HG02973 (cell line): Measurements from ENCODE around the gene PTPRK.

ENCODE experiments used
- ATAC-seq: cut with Tn5 transposase; IDR thresholded peaks from one replicate; pipeline ENCODE4 v1.9.1; 2021; ENCODE audit warnings: moderate library complexity; ENCODE audit not compliant: unreplicated experiment

PTPRK gene

DNA sequence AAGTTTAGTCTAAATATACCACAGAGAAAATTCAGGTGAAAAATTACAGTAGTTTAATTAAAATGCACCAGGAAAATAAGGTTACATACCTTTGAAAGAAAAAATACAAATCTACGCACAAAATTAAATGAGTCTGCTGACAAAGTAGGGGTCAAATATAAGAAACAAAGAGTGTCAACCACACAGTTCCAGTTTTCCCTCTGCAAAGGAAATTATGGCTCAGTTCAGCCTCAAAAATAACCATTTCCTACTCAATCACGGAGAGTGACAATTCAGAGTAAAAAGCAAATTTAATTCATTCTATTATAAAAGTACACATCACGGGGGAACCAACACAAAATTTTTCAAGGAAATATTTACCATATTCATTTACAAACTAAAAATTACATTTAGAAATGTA lies 124.8 kb downstream of the PTPRK start:
- no peak for ATAC-seq

DNA sequence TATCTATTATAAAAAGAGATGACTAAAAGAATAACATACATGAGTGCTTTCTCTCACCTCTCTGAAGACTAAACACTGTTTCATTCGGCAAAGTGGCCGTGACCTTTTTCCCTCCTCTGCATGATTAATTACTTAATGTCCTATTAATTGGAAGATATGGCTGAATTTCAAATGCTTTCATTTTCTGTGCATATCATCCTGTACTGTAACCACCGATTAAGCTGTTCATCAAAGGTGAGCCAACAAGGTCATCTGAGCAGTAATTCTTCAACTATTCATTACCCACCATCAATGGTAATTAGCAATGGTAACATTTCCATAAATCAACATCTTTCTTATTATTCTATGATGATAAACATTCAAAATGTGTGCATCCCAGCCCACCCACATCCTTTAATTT lies 125.2 kb downstream of the PTPRK start:
- no peak for ATAC-seq

- ATAC-seq: no peak
These were observed 126.2 kb downstream of the PTPRK start for GRCh38 chr6:128394167-128394566.

DNA sequence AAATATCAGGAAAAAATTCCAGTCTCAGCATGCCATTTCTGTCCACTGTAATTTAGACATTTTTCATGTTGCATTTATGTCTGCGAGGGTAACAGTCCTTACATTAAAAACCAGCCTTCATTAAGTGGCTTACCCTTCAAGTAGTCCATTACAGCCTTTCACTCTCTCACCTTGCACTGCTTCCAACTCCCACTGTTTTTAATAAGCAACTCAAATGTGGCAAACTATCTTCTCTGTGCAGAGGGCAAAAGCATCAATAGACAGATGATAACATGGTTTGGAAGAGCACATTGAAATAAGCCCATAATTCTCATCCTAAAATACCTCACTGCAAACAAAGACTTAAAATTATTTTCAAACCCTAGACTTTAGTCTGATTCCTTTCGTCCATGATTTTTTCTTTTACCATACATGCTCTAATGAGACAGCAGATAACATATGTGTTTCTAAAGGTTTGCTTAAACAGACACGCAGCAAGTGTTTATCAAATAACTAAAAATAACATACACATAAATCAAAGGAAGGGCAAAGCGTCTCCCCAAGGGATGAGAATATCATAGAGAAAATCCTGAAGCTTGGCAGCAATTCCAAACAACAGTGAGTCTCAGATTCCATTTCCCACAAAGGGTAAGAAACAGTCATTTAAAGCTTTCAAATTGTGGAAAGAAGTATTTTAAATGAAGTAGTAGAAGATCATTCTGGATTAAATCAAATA lies 130.4 kb downstream of the PTPRK start:
- ATAC-seq: no peak

DNA sequence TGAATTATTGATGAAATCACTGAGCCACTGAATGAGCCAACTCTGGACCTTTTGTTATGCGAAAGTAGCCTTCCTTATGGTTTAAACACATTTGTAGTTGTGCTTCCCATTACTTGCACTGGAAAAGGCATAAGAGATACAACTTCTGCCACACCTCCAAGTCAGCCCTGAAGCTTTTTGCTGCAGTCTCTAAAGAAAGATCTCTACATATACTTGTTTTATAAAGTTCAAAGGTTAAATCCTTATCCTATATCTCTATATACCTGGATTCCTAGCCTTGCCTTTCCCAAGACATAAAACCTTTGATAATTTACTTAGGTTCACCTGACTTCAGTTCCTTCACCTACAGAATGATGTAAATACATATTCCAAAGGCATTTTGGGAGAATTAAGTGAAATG lies 132.0 kb downstream of the PTPRK start:
- ATAC-seq: no peak

GRCh38 chr6:128380891-128381290 lies 139.5 kb downstream of the PTPRK start:
- ATAC-seq: no peak

GRCh38 chr6:128379577-128379976 lies 140.8 kb downstream of the PTPRK start:
- ATAC-seq: no peak

DNA sequence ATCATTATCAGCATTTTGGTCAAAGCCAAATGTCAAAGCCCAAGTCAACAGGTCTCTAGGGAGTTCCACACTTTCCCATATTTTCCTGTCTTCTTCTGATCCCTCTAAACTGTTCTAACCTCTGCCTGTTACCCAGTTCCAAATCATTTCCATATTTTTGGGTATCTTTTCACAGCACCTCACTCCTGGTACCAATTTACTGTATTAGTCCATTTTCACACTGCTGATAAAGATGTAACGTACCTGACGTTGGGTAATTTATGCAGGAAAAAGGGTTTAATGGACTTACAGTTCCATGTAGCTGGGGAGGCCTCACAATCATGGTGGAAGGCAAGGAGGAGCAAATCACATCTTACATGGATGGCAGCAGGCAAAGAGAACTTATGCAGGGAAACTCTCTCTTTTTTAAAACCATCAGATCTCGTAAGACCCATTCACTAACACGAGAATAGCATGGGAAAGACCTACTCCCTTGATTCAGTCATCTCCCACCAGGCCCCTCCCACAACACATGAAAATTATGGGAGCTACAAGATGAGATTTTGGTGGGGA lies 143.4 kb downstream of the PTPRK start:
- no peak for ATAC-seq

DNA sequence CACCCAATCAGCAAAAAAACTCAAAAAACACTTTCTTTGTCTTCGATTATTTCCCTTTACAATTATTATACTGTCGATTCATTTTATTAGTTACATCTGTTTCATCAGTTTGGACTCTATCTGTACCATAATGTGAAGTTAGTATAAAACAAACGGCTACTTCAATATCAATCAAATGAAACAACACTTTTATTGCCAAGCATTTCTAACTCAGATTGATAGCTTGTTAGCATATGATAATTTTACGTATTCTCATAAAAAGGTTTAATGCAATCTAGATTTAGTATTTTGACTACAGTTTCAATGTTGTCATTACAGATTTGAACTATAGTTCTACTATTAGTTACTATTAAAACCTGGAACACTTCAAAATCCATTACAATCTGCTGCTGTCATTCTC lies 149.3 kb downstream of the PTPRK start:
- ATAC-seq: no peak

- no peak for ATAC-seq
These were observed 150.3 kb downstream of the PTPRK start for GRCh38 chr6:128370072-128370471.

DNA sequence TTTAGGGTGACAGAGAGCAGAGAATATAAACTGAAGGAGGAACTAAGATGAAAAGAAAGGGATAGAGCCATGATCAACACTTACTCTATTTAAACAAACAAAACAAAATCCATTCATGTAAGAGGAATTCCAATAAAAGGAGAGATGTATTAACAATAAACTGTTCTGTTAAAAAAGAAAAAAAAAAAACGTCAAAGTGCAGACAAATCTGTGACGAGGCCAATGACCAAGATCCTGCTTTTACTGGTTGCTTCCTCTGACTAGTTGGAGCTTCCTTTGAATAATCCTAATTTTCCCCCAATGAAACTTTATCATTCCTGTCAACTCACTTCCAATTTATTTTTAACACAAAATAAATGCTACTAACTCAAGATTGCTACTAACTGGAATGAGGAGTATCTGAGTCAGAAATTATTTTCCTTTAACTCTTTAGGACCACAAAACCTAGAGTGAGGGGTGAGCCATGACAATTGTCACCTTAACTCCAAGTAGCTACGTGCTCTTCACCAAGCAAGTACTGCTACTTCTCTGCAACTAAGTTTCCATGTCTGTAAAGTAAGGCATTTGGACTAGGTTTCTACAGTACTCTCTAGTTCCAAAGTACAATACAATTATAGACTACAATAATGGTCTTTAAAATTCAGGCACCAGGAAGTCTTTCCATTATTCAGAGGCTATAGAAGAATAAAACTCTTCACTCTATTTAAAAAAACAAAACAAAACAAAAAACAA lies 152.0 kb downstream of the PTPRK start:
- ATAC-seq: no peak

- no peak for ATAC-seq
These were observed 153.0 kb downstream of the PTPRK start for GRCh38 chr6:128367437-128367836.

DNA sequence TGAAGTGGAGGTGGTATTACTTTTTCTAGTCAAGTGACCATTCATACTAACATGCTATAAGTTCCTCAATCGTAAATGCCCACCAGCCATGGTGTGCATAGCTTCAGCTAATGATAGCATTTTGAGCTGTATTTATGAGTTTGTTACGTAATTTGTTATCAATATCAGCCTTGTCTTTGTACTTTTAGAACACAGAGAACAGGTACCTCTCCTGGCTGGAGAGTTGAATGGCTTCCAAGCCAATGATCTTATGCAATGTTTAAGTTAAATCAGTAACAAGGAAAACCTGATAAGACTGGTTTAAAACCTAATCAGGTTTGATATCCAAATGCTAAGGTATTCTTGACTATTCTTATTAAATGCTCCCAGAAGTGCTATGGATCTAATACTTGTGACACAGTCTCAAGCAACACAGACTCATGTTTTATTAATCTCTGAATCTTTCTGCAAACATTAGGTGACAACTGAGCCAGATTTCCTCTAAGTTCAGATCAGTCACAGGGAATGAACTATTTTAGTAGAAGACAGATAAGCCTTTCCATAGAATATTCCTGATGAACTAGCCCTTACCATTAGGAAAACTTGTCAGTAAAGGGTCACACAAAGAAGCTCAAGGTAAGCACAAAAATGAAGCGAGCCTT lies 154.8 kb downstream of the PTPRK start:
- no peak for ATAC-seq

- no peak for ATAC-seq
These were observed 155.5 kb downstream of the PTPRK start for GRCh38 chr6:128364766-128365519.

DNA sequence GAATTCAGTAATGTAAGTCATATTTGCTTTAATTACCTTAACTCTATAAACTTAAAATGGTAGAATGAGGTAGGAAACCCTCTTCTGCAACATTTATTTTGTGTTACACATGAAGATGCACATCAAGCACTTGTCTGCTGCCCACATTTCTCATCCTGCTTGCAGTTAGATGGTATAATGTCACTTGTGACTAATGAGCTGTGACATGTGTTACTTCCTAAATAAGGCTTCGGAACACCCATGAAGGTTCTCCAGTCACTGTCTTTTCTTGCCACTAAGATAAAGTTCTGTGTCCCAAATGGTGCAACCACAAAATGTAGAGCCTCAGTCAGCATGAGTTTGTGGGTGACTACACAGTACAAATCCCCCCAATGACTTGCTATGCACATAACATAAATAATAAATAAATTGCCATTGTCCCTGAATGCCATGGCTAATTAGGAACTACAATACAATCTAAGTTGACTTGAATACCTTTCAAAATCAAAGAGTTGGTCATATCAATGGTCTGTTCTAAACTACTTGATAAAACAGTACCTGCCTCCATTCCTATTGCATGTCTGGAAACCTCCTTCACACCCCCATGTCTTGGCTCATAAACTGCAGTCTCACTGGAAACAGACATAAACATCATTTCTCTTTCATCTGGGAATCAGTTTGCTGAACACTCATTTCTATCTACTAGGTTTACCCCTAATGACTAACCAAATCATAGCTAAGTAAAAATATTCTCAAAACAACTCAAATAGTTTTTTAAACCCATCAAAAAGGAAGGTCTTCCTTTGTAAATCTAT lies 157.2 kb downstream of the PTPRK start:
- ATAC-seq: no peak

GRCh38 chr6:128361378-128361777 lies 159.0 kb downstream of the PTPRK start:
- no peak for ATAC-seq

GRCh38 chr6:128358244-128358776 lies 162.1 kb downstream of the PTPRK start:
- ATAC-seq: no peak

DNA sequence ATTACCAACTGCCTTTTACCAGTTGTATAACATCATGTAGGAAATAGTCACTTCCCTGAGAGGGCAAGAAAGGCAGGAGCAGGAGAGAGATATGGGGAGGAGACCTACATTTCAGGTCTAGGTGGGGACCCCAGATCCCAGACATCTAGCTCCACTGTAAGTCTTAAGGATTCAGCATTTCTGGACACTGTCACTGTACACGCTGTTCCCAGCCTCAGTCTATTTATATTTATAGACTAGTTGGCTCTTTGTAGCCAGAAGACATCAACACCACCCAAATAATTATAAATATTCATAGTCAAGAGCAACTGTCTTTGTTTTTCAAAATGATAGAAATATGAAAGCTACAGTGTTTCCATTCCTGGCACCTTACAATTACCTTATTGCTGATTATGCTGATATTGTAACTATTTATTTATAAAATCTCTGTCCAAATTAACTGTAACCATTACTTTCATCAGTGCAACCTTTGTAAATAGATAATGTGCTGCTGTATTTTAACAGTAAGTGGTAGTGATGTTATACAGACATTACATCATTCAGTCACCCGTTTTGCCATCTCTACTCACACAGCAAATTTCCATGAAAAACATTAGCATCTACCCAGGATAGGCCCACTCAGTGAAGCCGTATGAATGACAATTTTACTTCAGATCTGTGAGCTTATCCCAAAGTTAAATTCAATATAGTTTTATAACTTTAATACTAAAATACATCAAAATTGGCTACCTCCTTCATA lies 162.8 kb downstream of the PTPRK start:
- ATAC-seq: no peak

GRCh38 chr6:128352366-128352765 lies 168.0 kb downstream of the PTPRK start:
- no peak for ATAC-seq

GRCh38 chr6:128351255-128351514 lies 169.2 kb downstream of the PTPRK start:
- no peak for ATAC-seq
